ENCODE data around the gene VPS50.
"Not testable (repeated sequence)": the region's sequence is repeated elsewhere in the genome, so short reads cannot be mapped to it uniquely, and the experiment has no call there.

VPS50 gene

DNA sequence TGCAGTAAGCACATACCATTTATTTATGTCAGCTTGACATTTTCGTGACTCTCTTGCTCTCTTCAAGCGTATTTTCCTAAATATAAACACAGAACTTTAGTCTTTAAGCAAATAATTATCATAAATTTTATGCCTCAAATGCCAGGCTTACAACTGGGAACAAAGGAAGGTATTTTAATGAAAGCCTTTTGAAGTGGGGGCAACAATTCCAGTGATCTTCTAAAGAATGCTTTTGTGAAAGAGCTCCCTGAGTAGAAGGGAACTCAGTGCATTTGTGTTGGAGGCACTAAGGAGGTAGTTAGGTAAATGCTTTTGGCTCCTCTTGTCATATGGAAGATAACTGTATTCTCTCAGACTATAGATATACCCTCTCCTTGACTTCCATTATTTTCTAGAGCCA, 104.9 kb downstream of the VPS50 start:
- DNase-seq: no peak

- not testable (repeated sequence) for DNase-seq
These were observed 110.0 kb downstream of the VPS50 start for GRCh38 chr7:93342178-93342577.

- no peak for DNase-seq
These were observed 118.2 kb downstream of the VPS50 start for GRCh38 chr7:93350338-93350737.

DNA sequence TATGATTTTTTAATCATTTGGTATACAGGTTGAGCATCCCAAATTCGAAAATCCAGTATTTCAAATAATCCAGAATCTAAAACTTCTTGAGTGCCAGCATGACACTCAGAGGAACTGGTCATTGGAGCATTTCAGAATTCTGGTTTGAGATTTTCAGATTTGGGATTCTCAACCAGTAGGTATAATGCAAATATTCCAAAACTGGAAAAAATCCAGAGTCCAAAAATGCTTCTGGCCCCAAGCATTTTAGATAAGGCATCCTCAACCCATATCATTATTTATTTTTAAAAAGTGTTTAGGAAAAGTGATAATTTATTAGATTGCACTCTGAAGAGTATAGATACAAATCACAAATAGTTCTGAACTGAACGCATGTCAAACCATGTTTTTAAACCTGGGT, 120.7 kb downstream of the VPS50 start:
- no peak for DNase-seq

DNA sequence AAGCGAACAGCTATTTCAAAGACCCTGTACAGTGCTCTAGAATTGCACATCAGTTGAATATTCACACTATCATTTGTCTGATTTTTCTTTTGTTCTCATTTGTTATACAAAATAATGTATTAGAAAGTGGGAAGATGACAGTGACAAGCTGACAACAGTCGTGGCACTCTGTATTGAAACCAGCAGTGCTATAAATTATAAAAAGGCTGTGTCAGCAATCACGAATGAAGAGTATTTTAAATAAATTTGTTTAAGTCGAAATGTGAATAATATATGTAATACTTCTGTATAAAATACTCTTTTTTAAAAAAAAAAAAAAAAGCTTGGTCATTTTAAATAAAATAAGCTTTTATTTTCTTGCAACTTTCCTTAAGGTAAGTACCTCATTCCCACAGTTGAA, 122.6 kb downstream of the VPS50 start:
- no peak for DNase-seq

DNA sequence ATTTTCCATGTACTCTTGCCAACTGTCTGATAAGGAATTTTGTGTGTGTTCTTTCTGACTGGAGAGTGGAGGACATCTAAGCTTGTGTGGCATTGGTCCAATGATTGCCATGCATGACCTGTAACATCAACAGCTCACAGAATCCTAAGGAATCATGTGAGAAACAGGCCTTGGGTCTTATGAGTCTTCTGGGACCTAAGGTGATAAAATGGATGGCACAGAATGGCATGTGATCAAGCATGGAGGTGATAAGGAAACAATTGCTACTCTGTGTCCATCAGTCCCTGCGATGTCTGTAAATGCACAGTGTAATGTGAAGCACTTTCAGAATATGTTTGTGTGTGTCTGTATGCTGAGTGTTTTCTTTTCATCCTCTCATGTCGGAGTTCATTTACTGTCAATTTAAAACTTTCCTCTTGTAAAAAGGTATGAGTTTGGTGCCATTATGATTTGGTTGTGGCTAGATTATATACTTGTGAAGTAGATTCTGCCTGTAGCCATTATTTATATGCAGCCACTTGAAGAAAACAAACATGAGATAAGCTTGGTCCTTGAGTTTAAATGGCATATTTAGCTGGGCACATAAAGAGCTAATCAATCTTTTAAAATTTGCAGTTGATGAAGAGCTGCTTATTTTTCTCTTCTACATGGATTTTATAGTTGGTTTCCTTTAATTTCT, 127.5 kb downstream of the VPS50 start:
- DNase-seq: no peak

DNA sequence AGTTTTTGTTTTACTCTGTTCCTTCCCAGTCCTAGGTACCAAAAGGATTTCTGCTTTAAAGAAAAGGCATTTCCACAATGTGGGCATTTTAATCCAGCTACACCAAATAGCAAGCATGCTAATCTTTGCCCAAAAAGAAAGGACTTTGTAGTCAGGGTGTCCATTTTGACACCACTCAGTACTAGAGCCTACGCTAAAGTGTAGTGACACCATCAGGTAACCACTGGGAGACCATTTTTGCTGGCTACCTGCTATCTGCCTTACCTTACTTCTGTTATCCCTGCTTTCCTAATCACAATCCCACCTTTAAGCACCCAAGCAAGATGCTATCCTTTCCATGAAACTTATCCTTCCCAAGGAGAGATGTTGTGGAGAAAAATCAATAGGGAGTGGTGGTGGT, 129.7 kb downstream of the VPS50 start:
- no peak for DNase-seq

GRCh38 chr7:93364806-93365205, 132.6 kb downstream of the VPS50 start:
- no peak for DNase-seq

DNA sequence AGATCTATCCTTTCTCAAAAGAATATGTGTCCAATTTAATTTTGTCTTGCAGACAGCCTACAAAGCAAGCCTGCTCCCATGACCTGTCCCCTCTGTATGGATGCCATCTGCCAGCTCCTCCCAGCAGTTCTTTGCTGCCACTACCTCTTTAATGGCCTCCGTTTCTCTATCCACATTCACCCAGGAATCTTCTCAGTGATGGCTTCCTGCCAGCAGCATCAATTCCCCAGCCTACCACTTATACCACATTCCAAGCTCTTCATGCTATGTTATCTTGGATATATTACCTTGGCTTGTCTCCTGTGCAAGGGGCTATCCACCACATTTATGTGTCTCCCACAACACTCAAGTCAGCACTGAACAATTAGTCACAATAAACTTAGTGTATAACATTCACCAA, 133.2 kb downstream of the VPS50 start:
- DNase-seq: no peak

DNA sequence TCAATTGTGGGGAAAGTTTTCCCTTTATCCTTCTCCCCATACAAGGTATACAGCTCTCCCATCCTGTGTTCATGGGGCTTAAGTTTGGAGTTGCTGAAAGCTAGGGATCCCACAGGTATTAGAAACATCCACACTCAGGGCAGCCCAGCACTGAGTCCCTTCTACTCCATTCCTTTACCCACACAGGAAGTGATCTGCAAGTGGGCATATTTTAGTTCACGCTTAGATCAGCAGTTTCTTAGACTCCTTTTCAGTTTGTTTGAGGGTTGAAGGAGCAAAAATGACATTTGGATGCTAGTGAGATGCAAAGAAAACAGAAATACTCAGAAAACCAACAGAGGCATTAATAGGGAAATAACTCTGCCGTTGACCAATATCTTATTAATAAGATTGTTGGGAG, 134.7 kb downstream of the VPS50 start:
- no peak for DNase-seq

DNA sequence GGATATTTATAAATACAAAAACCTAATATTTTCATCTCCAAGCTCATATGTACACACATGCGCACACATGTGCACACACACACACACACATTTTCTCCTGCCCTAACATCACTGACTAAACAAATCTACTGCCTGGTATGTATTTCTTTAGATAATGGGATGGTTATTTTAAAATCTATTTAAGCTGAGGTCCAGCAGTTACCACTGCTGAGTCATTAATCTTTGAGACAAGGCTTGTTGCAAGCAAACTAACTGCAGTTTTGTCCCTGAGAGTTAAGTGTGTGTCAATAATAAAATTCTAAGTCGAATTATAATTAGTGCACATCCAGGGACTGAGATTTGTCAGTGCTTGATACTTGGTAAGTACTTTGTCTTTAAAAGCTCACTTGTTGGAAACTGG, 135.1 kb downstream of the VPS50 start:
- no peak for DNase-seq

GRCh38 chr7:93370937-93371336, 138.8 kb downstream of the VPS50 start:
- DNase-seq: not testable (repeated sequence)

- no peak for DNase-seq
These were observed 141.4 kb downstream of the VPS50 start for GRCh38 chr7:93373537-93373936.

DNA sequence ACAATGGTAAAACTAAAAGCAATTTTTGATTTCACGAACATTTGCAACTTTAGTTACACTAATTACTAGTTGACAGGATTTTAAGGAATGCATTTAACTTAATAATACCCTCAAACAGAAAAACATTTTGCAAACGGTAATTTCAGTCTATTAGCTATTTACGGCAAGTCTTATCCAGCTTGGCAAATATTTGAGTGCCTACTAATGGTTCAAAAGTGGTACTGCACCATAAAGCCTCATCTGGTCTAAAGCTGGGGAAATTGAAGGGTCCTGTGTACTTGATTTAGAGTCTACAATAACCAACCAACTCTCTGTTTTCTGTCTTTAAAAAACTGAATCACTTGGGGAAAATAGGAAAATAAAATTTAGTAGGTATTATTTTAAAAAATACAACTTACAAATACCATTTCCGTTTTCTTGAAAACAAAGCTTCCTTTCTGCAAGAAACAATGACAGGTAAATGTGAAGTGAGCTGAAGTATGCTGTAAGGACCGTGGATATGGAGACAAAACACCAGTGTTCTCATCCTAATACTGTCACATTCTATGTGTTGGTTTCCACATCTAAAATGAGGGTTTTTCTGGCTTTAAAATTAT, 142.3 kb downstream of the VPS50 start:
- DNase-seq: no peak

DNA sequence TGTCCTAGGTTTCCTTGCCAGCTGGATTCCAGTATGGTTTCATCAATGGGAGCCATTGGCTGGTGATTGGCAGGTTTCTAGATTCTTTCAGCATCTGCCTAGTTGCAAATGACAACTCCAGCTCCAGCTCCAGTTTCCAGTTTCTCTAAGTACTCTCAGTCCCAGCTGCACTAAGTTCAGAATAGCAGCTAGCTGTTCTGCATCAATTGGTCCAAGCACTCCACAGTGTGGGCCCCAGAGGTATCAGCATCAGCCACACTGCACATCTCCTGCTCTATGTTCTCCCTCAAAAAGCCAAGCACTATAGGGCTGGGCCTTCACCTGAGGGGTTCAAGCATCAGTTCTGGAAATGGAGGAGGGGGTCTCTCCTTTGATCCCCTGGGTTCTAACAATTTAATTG, 143.4 kb downstream of the VPS50 start:
- no peak for DNase-seq

- no peak for DNase-seq
These were observed 146.1 kb downstream of the VPS50 start for GRCh38 chr7:93378131-93378760.

DNA sequence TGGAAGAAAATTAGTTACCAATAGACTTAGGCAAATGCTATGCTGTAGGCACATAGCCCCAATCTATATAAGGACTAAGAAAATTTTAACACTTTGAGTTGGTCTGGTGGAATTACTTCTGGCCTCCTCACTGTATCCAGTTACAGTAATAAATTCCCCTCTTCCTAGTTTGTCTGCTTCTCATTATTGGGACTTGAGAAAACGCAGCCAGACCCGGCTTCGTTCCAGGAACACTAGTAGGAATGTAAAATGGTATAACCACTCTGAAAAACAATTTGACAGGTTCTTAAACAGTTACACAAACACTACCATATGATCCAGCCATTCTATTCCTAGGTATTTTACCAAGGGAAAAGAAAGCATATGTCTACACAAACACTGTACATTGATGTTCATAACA, 150.2 kb downstream of the VPS50 start:
- no peak for DNase-seq

DNA sequence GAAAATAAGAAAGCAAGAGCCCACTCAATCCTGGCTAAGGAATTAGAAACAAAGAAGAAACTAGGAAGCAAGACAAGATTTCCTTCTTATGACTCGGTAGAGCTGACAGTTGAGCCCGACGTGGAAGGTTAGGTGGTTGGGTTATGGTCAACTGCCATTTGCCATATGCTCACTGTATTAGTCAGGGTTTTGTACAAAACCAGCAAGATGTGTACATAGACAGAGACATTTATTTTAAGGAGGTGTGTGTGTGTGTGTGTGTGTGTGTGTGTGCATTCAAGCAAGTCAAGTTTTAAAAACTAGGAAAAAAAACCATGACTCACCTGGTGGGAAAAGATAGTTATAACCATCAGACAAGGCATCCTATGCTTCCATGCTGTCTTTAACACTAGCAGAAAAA, 158.5 kb downstream of the VPS50 start:
- DNase-seq: no peak

DNA sequence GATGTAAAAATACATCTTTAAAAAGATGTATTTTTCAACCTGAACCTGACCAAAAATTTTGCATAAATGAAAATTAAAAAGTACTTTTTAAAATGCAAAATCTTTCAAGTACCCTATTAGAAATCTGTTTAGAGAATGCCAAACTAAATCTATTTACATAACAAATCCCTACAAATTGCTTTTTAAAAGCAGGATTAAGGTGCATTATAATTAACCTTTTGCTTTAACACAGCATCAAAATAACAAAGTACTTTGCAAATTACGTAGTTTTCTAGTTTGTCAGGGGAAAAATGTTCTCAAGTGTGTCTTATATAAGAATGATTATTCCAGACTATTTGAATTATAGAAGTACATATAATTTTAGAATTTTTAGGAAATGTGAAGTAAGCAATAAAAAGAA, 160.8 kb downstream of the VPS50 start:
- no peak for DNase-seq

DNA sequence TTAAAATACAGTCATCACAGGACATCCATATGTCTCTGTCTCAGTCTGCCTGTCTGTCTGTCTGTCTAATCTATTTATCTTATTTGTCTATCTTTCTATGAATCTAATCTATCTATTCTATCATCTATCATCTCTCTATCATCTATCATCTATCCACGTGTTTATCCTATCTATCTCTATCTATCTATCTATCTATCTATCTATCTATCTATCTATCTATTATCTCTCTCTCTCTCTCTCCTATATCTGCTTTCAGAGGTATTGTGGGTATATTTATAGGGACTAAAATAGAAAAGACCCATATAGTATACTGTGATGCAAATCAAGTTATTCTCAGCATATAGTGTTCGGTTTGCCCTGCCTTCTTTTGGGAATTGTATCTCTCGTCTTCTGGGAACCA, 167.5 kb downstream of the VPS50 start:
- no peak for DNase-seq

DNA sequence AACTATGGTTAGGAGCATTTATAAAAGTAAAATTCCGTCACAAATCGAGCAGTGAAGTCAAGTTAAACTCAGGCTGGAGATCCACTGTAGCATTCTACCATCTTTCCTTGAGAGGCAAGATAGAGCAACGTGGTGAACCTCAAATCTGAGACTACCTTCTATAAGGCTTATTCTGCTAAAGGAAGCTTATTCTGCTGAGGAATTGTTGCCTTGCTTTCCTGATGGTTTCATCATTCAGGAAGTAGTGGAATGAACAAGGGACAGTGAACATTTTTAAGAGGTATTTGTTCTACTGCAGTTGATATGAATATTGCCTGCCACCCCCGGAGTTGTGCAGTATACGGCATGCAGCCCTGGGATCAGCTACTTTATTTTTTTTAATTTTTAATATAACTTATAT, 170.8 kb downstream of the VPS50 start:
- DNase-seq: no peak

DNA sequence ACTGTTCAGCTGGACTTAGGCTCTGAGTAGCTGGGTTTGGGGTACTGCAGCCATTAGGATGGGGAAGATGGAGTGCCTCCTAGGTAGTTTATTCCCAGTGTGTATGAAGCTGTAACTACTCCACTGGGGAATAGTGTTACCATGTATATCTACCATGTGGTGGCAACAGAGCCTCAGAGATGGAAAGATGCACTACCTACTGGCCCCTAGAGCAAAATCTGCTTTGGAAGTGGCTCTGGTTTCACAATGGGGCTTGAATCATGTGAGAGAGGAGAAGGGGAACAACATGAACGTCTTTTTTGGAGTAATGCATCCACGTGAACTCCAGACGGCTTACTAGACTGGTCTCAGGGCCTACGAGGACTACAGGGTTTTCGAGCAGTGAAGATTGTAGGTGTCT, 175.1 kb downstream of the VPS50 start:
- no peak for DNase-seq

DNA sequence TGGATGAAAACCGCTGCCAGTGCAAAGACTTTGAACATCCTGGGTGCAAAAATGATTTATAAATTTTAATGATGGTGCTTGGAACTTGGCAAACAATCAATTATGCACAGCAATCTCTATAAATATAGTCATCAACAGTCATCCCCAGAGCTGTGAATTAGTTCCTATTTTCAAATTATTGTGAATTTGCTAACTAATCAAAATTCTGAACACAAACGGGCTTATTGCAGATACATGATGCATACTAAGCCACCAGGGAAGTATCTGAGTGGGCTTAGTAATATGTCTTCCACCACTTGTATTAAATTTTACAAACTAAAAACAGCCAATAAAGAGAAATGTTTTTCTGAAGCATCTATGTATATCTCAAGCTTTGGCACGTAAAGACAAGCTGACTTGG, 177.2 kb downstream of the VPS50 start:
- DNase-seq: no peak
